ENCODE measurements around the gene CD22.

DNA sequence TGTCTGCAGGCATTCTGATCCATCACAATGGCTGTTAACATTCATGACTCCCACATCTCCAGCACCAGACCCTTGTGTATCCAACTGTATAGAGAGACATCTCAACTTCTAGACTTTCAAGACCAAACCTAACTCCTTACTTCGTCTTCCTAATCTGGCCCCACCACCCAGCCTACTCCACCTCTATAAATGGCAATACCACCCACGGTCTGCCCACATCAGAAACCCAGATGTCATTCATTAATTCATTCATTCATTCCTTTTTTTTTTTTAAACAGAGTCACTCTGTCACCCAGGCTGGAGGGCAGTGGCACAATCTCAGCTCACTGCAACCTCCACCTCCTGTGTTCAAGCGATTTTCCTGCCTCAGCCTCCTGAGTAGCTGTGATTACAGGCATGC, 52.3 kb downstream of the CD22 start:
- no peak for TF ChIP-seq POLR2AphosphoS5 (IDR thresholded peaks at IDR 0.05)
- TF ChIP-seq, protein P1, sequence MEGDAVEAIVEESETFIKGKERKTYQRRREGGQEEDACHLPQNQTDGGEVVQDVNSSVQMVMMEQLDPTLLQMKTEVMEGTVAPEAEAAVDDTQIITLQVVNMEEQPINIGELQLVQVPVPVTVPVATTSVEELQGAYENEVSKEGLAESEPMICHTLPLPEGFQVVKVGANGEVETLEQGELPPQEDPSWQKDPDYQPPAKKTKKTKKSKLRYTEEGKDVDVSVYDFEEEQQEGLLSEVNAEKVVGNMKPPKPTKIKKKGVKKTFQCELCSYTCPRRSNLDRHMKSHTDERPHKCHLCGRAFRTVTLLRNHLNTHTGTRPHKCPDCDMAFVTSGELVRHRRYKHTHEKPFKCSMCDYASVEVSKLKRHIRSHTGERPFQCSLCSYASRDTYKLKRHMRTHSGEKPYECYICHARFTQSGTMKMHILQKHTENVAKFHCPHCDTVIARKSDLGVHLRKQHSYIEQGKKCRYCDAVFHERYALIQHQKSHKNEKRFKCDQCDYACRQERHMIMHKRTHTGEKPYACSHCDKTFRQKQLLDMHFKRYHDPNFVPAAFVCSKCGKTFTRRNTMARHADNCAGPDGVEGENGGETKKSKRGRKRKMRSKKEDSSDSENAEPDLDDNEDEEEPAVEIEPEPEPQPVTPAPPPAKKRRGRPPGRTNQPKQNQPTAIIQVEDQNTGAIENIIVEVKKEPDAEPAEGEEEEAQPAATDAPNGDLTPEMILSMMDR (IDR thresholded peaks at IDR 0.05), result no peak
- TF ChIP-seq POLR2A (IDR thresholded peaks at IDR 0.05), result no peak
- TF ChIP-seq EP300 (IDR thresholded peaks at IDR 0.05), result no peak

Measured in suprapubic skin (tissue), 4 donors.